ENCODE data around the gene GPN2. TPM values are rescaled to one million over a fixed set of nuclear protein-coding genes. Genes with fewer than 3 reads are reported as not detected.
"Not testable (repeated sequence)": the region's sequence is repeated elsewhere in the genome, so short reads cannot be mapped to it uniquely, and the experiment has no call there.

Gene GPN2
- total and polyA plus RNA-seq, 2 of the 4 experiments (the other 2 are of a cell fraction), result 15.4 to 22.2 TPM

DNA sequence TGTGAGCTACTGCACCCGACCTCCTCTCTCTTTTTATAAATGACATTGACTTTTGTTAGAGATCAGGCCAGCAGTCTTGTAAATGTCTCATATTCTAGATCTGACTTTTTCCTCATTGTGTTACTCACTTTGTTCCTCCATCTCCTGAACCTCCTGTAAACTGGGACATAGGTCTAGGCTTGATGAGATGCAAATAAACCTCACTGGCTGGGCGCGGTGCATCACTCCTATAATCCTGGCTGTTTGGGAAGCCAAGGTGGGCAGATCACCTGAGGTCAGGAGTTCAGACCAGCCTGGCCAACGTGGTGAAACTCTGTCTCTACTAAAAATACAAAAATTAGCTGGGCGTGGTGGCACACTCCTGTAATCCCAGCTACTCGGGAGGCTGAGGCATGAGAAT is 42.3 kb downstream of the GPN2 start:
- H3K79me1 ChIP-seq (ENCODE audit: low read depth in 1 of 2, low read length in 2 of 2), result peaks cover 5 to 25% of the 10 kb centered on the region in 2 experiments; a peak in 2 of 4 replicates
- H2AK5ac ChIP-seq (ENCODE audit: low read depth, low read length); H3K9me1 ChIP-seq (ENCODE audit: insufficient read depth, low read length); H3K23ac ChIP-seq (ENCODE audit: low read depth, low read length); H4K5ac ChIP-seq (ENCODE audit: low read depth, low read length); H3K4me3 ChIP-seq (ENCODE audit: insufficient read depth, low read depth, low read length); H3K9ac ChIP-seq (ENCODE audit: low read depth, low read length); CTCF ChIA-PET; H3K18ac ChIP-seq (ENCODE audit: low read depth, low read length); H2AK9ac ChIP-seq (replicated peaks; ENCODE audit: low read depth, low read length, poor library complexity); H3K9me3 ChIP-seq (ENCODE audit: control insufficient read depth, insufficient read depth, low read length); ATAC-seq (ENCODE audit: low read depth); H4K8ac ChIP-seq (ENCODE audit: low read depth in 2 of 2, low read length in 2 of 2); H3K4ac ChIP-seq (ENCODE audit: low read depth, low read length); in situ Hi-C loops (cut with MboI; ENCODE audit: low sequenced_read_pairs); H4K91ac ChIP-seq (ENCODE audit: insufficient read depth, low read depth, low read length); POLR2A ChIA-PET (ENCODE audit: unreplicated experiment); H3K27me3 ChIP-seq (ENCODE audit: control insufficient read depth, insufficient read depth, low read length); dilution Hi-C loops (cut with HindIII; ENCODE audit: low sequenced_read_pairs, unreplicated experiment); H2BK5ac ChIP-seq (ENCODE audit: low read depth, low read length, poor library complexity, severe bottlenecking); BruUV-seq (replicated peaks); H3K56ac ChIP-seq (ENCODE audit: extremely low read depth, insufficient read depth, low read length); H3K14ac ChIP-seq (replicated peaks; ENCODE audit: low read depth, low read length); intact Hi-C loops (cut with micrococcal nuclease); H4K20me1 ChIP-seq (ENCODE audit: insufficient read depth, low read length); H2BK20ac ChIP-seq (ENCODE audit: low read depth, low read length); H3K4me2 ChIP-seq (ENCODE audit: low read depth, low read length); H2AFZ ChIP-seq (replicated peaks; ENCODE audit: low read length, poor library complexity); H2BK120ac ChIP-seq (ENCODE audit: low read depth, low read length); DNase-seq; H3K4me1 ChIP-seq (ENCODE audit: control insufficient read depth, insufficient read depth, low read length); H3K27ac ChIP-seq (ENCODE audit: insufficient read depth, low read length); H2BK15ac ChIP-seq (ENCODE audit: low read depth, low read length): not testable (repeated sequence)
- WGBS, 2 experiments (ENCODE audit: extremely low coverage in 2 of 2, insufficient read length in 1 of 2), result no CpG with 5 or more reads among the region's 6 CpGs
- peaks cover 42% of the 10 kb centered on the region for H3K36me3 ChIP-seq (ENCODE audit: control insufficient read depth, insufficient read depth, low read length)

All from IMR-90 (cell line).